Dendritic cell treated with granulocyte-macrophage colony-stimulating factor and Interleukin-4, amounts not matched to agents 40 ng/mL and 50 ng/mL, for 4 days (primary cell): Measurements from ENCODE around the gene ZDHHC14.

Experiments used
- H3K27ac Mint-ChIP-seq: one replicate; pipeline ENCODE4 v1.8.0; 2022; ENCODE audit warnings: mild to moderate bottlenecking, mixed read lengths
- H3K27me3 Mint-ChIP-seq: one replicate; pipeline ENCODE4 v1.8.0; 2022; ENCODE audit warnings: mild to moderate bottlenecking, mixed read lengths
- H3K36me3 Mint-ChIP-seq: one replicate; pipeline ENCODE4 v1.8.0; 2022; ENCODE audit warnings: low read depth, mixed read lengths
- H3K4me1 Mint-ChIP-seq: one replicate; pipeline ENCODE4 v1.8.0; 2022; ENCODE audit warnings: low read depth, mixed read lengths
- H3K4me3 Mint-ChIP-seq: one replicate; pipeline ENCODE4 v1.8.0; 2022; ENCODE audit warnings: mild to moderate bottlenecking, moderate library complexity, mixed read lengths
- H3K9me3 Mint-ChIP-seq: one replicate; pipeline ENCODE4 v1.8.0; 2022; ENCODE audit warnings: mixed read lengths
- intact Hi-C: fragments of 100-400 bp; cut with micrococcal nuclease; formaldehyde crosslinking; loops from one replicate; pipeline ENCODE4 v1.15.0; 2022

The ZDHHC14 gene

DNA sequence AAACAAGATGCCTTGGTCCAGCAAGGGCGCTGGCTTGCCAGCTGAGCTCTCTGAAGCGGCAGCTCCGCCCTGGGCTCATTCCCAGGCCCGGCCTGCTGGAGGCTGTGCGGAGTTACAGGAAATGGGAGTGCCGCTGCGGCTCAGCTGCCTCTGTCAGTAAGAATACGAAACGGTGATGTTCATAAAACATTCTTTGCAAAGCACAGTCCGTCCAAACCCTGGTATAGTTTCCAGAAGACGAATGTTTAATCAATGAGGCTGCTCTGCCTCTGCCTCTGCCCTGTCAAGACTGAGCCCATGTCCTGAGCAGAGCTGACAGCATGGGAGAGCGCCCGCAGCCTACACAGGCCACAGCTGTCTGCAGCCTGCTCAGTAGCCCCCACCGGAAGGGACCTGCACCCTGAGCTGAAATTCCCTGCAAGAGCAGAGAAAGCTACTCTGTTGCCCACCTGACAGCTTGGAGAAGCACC is 288.8 kb downstream of the ZDHHC14 start:
- Mint-ChIP-seq H3K4me3 (no peak overlapping the region), H3K27ac (no peak overlapping the region), H3K27me3 (no peaks in the 10 kb centered on the region), H3K4me1 (peaks cover 31% of the 10 kb centered on the region), H3K36me3 (no peaks in the 10 kb centered on the region), H3K9me3 (no peaks in the 10 kb centered on the region)
- intact Hi-C loops: loop anchor here (10.0 kb wide), 2 partner anchors 205 to 285 kb away; partner anchors contain the start of gene ZDHHC14

DNA sequence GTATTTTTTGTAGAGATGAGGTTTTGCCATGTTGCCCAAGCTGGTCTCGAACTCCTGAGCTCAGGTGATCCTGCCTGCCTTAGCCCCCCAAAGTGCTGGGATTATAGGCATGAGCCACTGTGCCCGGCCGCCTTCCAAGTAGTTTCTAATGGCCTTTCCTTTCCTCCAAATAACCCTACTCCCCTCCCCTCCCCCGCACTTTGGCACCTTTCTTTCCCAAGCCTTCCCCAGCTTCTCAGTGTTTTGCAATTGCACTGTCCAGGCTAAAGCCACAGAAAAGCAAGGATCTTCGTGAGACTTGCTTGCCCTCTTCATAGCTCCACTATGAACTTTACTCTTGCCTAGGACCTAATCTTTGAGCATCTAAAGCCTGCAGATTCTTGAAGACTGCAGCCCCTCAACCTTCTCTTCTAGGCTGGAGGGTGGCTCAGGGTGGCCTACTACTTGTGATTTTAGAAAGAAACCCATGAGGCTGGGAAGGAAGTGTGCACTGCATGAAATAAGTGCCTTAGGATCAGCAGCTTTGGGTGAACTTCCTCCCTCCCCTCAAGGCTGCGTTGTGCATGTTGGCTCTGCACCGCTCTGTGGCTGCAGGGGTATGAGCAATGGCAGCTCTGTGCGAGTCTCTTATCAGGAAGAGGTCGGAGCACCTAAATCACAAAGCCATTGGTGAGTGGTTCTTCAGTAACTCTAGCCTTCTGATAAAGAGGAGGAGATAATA is 289.6 kb downstream of the ZDHHC14 start:
- Mint-ChIP-seq H3K27ac (peak overlapping the region; percentile 64), H3K4me1 (peaks cover 31% of the 10 kb centered on the region), H3K27me3 (no peaks in the 10 kb centered on the region), H3K9me3 (no peaks in the 10 kb centered on the region), H3K4me3 (no peak overlapping the region), H3K36me3 (no peaks in the 10 kb centered on the region)
- intact Hi-C loops: loop anchor here (10.0 kb wide), 1 partner anchor 204 kb away; no protein-coding TSS in a partner anchor

DNA sequence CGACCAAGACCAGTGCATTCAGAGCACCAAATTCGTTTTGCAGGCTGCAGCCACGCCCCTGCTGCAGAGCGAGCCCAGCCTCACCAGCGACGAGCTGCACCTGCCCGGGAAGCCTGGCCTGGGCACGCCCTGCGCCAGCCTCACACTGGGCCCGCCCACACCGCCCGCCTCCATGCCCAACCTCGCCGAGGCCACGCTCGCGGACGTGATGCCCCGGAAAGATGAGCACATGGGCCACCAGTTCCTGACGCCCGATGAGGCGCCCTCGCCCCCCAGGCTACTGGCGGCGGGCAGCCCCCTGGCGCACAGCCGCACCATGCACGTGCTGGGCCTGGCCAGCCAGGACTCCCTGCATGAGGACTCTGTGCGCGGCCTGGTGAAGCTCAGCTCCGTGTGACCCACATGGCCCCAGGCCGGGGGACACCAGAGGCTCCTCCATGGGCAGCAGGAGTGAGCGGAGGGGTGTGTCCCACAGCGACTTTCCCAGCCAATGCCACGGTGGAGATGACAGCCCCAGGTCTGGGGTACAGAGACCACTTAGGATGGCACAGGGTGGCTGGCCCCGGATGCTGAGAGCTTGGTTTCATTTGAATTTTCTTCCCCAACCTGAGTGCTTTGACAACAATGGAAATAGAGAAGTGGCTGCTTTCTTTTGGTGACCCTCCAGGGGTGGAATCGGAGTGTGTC is 291.9 kb downstream of the ZDHHC14 start:
- no peak overlapping the region for H3K27ac Mint-ChIP-seq
- no peaks in the 10 kb centered on the region for H3K9me3 Mint-ChIP-seq
- no peaks in the 10 kb centered on the region for H3K36me3 Mint-ChIP-seq
- intact Hi-C loops: loop anchor here (10.0 kb wide), 1 partner anchor 202 kb away; no protein-coding TSS in a partner anchor
- H3K27me3 Mint-ChIP-seq: no peaks in the 10 kb centered on the region
- H3K4me1 Mint-ChIP-seq: peaks cover 24% of the 10 kb centered on the region
- H3K4me3 Mint-ChIP-seq: no peak overlapping the region

DNA sequence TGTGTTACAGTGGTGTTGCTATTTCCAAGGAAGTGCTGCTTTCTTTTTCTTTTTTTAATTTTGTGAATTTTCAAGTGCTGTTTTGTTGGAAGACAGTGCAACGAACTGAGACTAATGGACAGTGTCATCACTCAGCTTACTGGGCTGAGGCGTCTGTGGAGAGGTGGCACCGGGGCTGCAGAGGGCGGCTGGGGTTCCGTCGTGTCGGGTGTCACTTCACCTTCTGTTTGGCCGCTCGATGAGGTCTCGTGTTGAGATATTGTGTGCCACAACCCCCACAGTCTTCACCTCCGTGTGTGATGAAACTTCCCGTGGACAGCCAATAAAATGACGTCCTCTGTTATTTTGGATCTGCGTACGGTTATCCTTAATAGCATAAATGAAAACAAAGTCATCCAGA is 292.6 kb downstream of the ZDHHC14 start:
- Mint-ChIP-seq H3K9me3 (no peaks in the 10 kb centered on the region), H3K4me1 (peaks cover 24% of the 10 kb centered on the region), H3K27me3 (no peaks in the 10 kb centered on the region), H3K4me3 (no peak overlapping the region), H3K36me3 (no peaks in the 10 kb centered on the region), H3K27ac (no peak overlapping the region)
- intact Hi-C loops: loop anchor here (10.0 kb wide), 1 partner anchor 201 kb away; no protein-coding TSS in a partner anchor

DNA sequence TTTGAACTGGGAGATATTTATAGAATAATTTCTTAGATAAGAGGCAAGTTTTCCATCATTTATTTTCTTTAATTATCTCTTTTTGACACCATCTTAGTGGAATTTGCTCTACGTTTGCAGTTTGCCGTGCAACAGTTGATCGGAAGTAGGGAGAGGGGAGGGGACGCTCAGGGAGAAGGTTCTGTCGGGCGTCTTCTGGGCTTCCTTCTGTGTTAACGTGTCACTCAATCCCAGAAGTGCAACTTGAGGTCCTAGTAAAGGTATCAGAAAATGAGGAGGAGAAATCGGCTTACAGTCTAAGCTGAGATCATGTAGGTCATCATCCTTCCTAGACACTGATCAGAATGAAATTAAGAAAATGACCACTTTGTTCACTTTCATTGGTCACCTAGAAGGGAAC is 293.1 kb downstream of the ZDHHC14 start:
- Mint-ChIP-seq H3K27me3 (no peaks in the 10 kb centered on the region), H3K4me3 (no peak overlapping the region), H3K9me3 (no peaks in the 10 kb centered on the region), H3K36me3 (no peaks in the 10 kb centered on the region), H3K4me1 (peaks cover 23% of the 10 kb centered on the region), H3K27ac (no peak overlapping the region)
- intact Hi-C loops: loop anchor here (10.0 kb wide), 1 partner anchor 201 kb away; no protein-coding TSS in a partner anchor

DNA sequence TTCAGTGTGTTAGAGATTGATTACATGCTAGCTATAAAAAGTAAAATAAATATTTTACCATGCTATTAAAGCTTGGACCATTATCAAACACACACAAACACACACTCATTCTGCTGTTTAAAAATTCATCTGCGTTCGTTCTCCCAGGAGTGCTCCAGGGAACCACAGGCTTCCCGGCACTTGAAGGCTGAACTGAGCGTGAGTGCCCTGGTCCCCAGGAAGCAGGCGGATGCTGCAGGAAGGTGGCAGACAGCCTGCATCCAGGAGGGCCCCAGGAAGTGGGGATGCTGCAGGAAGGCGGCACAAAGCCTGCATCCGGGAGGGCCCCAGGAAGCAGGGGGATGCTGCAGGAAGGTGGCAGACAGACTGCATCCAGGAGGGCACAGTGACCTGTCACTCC is 294.8 kb downstream of the ZDHHC14 start:
- Mint-ChIP-seq H3K4me1 (peaks cover 6% of the 10 kb centered on the region), H3K36me3 (no peaks in the 10 kb centered on the region), H3K27ac (no peak overlapping the region), H3K9me3 (no peaks in the 10 kb centered on the region), H3K27me3 (no peaks in the 10 kb centered on the region), H3K4me3 (no peak overlapping the region)
- intact Hi-C loops: loop anchor here (10.0 kb wide), 1 partner anchor 199 kb away; no protein-coding TSS in a partner anchor

DNA sequence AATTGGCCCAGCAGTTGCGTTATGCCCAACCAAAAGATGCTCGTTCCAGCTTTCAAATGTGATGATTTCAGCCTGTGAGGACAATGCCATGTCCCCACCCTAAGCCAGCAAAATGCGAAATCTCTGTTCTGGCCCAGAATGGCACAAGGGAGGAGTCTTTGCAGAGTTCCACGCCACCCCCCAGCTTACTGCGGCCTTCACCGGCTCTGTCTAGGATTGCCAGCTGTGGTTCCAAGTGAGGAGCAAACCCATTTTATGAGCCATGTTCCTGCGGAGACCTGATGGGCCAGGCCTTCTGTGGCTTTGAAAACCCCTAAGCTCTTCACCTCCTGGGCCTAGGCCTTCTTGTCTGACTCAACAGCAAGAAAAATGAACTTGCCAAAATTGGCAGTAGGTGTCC is 295.3 kb downstream of the ZDHHC14 start:
- H3K27me3 Mint-ChIP-seq: no peaks in the 10 kb centered on the region
- H3K9me3 Mint-ChIP-seq: no peaks in the 10 kb centered on the region
- H3K4me1 Mint-ChIP-seq: peaks cover 2% of the 10 kb centered on the region
- no peak overlapping the region for H3K4me3 Mint-ChIP-seq
- no peak overlapping the region for H3K27ac Mint-ChIP-seq
- intact Hi-C loops: loop anchor here (10.0 kb wide), 1 partner anchor 199 kb away; no protein-coding TSS in a partner anchor
- no peaks in the 10 kb centered on the region for H3K36me3 Mint-ChIP-seq

DNA sequence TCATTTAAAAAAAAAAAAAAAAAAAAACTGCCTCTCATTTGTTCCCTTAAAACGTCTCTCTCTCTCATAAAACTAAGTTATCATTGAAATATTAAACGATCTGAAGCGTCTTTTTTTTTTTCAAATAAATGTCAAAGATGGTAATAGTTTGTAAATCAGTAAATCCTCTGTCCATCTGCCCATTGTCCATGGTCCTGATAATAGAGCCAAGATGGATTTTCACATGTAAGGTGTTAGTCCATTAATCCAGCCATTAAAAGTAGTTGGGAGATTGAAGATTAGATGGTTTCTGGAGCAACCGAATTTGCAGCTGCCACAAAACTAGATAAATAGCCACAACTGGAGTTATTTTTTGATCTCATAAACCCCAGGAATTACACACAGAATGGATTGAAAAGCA is 296.2 kb downstream of the ZDHHC14 start:
- no peaks in the 10 kb centered on the region for H3K27me3 Mint-ChIP-seq
- H3K27ac Mint-ChIP-seq: no peak overlapping the region
- no peaks in the 10 kb centered on the region for H3K9me3 Mint-ChIP-seq
- no peaks in the 10 kb centered on the region for H3K36me3 Mint-ChIP-seq
- no peak overlapping the region for H3K4me3 Mint-ChIP-seq
- H3K4me1 Mint-ChIP-seq: no peaks in the 10 kb centered on the region
- intact Hi-C loops: loop anchor here (10.0 kb wide), 1 partner anchor 198 kb away; no protein-coding TSS in a partner anchor

DNA sequence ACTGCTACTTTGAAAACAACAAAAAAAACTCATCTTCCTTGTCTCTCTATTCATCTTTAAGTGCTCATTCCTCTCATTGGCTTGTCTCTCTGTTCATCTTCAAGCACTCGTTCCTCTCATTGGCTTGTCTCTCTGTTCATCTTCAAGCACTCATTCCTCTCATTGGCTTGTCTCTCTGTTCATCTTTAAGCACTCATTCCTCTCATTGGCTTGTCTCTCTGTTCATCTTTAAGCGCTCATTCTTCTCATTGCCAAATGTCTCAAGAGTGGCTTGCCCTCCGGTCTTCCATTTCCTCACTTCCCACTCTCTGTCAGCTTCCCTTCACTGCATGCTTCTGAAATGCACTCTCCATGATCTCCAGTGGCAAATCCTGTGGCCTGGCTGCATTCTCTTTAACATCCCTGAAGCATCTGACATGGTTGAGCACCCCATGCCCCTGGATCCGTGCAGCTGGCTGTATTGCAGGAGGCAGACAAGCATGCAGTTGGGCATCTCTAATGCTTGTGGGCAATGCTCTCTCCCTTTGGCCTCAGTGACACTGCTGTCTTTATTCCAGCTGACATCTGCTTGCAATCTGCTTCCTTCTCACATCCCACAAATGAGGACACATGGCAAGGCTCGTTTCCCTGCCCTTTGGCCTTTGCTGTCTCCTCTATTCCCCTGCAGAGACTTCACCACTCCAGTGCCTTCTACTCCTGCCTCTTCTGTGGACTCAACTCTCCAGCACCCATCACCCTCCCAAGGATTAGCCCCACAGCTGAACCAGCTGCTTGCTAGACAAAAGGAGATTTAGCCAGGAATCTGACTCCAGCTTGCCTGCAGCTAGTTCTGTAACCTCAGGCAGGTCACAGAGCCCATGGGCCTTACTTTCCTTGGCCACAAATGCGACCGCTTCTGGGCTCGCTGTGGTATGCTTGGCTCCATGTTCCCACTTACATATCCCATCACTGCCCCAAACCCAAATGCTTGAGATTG is 298.9 kb downstream of the ZDHHC14 start:
- Mint-ChIP-seq H3K27me3 (no peaks in the 10 kb centered on the region), H3K4me1 (no peaks in the 10 kb centered on the region), H3K36me3 (no peaks in the 10 kb centered on the region), H3K4me3 (no peak overlapping the region), H3K27ac (no peak overlapping the region), H3K9me3 (no peaks in the 10 kb centered on the region)
- intact Hi-C loops: loop anchor here (10.0 kb wide), 1 partner anchor 195 kb away; no protein-coding TSS in a partner anchor

DNA sequence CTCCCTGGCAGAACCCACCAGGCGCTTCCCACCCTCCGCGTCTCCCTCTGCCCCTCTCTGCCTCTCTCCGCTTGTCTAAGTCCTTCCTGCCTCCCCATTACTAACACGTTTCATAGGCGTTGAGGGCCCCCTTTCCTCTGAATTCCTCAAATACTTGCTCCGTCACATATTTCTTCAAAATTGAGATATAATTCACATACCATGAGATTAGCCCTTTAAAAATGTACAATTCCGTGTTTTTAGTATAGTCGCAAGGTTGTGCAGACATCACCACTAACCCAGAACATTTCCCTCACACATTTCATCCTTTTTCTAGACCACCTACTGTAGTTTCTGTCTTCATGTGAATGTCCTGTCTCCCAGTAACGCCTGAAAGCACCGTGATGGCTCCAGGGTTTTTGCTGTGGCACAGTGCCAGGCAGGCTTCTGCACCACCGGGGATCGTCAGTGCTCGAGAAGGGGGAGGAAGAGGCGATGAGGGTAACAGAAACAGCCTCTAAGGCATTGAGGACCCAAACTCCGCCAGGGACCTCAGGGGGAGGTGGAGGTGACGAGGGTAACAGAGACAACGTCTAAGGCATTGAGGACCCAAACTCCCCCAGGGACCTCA is 300.2 kb downstream of the ZDHHC14 start:
- intact Hi-C loops: no loop called here
- H3K4me1 Mint-ChIP-seq: no peaks in the 10 kb centered on the region
- H3K36me3 Mint-ChIP-seq: no peaks in the 10 kb centered on the region
- H3K27ac Mint-ChIP-seq: no peak overlapping the region
- H3K9me3 Mint-ChIP-seq: no peaks in the 10 kb centered on the region
- no peak overlapping the region for H3K4me3 Mint-ChIP-seq
- no peaks in the 10 kb centered on the region for H3K27me3 Mint-ChIP-seq

DNA sequence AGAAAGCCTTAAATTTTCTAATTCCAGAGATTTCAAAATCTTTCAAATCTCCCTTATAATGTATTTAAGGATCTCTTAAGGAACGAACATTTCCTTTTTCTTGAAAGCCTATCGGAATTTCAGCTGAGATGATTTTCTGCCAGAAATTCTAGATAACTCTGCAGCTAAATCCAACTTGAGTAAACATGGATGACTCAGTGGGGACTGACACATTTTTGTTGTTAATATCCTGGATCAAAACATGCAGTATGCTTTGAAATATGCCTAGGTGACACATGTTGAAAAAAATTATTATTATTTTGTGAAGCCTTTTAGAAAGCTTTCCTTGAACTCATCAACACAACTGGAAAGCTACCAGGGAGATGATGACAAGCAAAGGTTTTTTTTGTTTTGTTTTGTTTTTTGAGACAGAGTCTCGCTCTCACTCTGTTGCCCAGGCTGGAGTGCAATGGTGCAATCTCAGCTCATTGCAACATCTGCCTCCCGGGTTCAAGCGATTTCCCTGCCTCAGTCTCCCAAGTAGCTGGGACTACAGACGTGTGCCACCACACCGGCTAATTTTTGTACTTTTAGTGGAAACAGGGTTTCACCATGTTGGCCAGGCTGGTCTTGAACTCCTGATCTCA is 302.0 kb downstream of the ZDHHC14 start:
- Mint-ChIP-seq H3K4me1 (no peaks in the 10 kb centered on the region), H3K27ac (no peak overlapping the region), H3K36me3 (no peaks in the 10 kb centered on the region), H3K4me3 (no peak overlapping the region), H3K9me3 (no peaks in the 10 kb centered on the region), H3K27me3 (no peaks in the 10 kb centered on the region)
- intact Hi-C loops: no loop called here

DNA sequence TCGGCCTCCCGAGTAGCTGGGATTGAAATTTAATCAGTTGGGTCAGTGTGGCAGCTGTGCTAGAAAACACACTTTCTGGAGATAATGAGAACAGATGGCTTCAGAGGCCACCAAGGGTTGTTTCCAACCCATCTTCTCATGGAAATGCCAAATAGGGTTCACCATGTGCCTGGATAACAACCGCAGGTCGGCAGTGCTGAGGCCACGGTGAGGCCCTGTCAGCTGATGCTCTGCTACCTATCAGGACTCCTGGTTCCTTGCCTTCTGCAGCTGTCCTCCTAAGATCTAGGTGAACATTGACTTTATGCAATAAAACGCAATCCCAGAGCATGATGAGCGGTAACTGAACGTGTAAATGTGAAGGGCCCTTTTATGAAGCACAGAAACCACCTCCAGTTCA is 302.7 kb downstream of the ZDHHC14 start:
- no peak overlapping the region for H3K4me3 Mint-ChIP-seq
- no peaks in the 10 kb centered on the region for H3K36me3 Mint-ChIP-seq
- no peaks in the 10 kb centered on the region for H3K27me3 Mint-ChIP-seq
- H3K4me1 Mint-ChIP-seq: no peaks in the 10 kb centered on the region
- intact Hi-C loops: no loop called here
- no peaks in the 10 kb centered on the region for H3K9me3 Mint-ChIP-seq
- H3K27ac Mint-ChIP-seq: no peak overlapping the region
